ENCODE data around the gene NAT8L. TPM values are rescaled to one million over a fixed set of nuclear protein-coding genes. Genes with fewer than 3 reads are reported as not detected.

The NAT8L gene
- total RNA-seq, 3 donors from 2014 or later, result 2.5 to 13.6 (median 2.9) TPM

DNA sequence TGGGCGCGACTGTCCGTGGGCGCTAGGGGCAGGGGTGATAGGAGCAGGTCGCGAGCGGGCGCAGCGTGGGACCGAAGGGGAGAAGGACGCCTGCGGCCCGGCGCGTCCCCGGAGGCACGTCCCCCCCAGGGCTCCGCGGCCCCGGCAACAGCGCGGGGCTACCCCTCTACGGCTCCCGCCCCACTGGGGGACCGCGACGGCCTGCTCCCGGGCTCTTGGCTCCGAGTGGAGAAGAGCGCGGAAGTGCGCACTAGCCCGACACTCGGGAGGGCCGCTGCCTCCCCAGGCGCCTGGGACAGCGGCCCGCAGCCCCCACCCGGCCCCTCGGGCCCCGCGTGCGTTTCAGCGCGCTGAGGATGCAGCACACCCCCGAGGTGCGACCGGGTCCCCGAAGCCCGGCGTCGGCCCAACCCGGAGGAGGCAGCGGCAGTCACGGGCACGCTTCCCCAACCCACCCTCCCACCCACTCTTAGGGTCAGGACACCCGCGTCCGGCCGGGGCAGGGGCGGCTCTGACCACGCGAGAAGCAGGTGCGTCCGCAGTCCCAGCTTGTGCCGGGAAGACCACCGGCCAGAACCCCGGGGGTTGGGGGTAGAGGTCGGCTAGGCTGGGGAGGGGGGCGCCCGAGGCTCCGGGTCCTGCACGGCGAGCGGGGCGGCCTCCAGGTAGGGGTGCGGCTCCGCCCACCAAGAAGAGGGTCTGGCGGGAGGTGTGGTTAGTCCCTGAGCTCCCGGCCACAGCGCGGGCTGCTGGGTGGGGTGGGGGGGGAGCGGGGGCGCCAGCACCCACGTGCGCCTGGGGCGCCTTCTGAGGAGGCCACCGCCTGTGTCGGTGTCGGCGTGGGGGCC, 18.5 kb upstream of the NAT8L start:
- peaks cover 5 to 12% of the 10 kb centered on the region in 2 donors for H3K4me1 ChIP-seq
- H3K9me3 ChIP-seq, result no peaks in the 10 kb centered on the region
- H3K27ac ChIP-seq, result no peak overlapping the region
- intact Hi-C loops (cut with DNase I; ENCODE audit: low total_unique reads), result no loop called here
- no peaks in the 10 kb centered on the region for H3K36me3 ChIP-seq
- TF ChIP-seq POLR2A (IDR thresholded peaks at IDR 0.05) (no peak), POLR2AphosphoS5 (IDR thresholded peaks at IDR 0.05) (no peak)
- TF ChIP-seq, protein P1, sequence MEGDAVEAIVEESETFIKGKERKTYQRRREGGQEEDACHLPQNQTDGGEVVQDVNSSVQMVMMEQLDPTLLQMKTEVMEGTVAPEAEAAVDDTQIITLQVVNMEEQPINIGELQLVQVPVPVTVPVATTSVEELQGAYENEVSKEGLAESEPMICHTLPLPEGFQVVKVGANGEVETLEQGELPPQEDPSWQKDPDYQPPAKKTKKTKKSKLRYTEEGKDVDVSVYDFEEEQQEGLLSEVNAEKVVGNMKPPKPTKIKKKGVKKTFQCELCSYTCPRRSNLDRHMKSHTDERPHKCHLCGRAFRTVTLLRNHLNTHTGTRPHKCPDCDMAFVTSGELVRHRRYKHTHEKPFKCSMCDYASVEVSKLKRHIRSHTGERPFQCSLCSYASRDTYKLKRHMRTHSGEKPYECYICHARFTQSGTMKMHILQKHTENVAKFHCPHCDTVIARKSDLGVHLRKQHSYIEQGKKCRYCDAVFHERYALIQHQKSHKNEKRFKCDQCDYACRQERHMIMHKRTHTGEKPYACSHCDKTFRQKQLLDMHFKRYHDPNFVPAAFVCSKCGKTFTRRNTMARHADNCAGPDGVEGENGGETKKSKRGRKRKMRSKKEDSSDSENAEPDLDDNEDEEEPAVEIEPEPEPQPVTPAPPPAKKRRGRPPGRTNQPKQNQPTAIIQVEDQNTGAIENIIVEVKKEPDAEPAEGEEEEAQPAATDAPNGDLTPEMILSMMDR (IDR thresholded peaks at IDR 0.05), result no peak
- peak overlapping the region; percentile 62 to 79 (median 72) for H3K4me3 ChIP-seq
- peaks cover 0 to 16% of the 10 kb centered on the region in 2 donors for H3K27me3 ChIP-seq
- no peak for DNase-seq (ENCODE audit: low spot score in 2 of 2)

DNA sequence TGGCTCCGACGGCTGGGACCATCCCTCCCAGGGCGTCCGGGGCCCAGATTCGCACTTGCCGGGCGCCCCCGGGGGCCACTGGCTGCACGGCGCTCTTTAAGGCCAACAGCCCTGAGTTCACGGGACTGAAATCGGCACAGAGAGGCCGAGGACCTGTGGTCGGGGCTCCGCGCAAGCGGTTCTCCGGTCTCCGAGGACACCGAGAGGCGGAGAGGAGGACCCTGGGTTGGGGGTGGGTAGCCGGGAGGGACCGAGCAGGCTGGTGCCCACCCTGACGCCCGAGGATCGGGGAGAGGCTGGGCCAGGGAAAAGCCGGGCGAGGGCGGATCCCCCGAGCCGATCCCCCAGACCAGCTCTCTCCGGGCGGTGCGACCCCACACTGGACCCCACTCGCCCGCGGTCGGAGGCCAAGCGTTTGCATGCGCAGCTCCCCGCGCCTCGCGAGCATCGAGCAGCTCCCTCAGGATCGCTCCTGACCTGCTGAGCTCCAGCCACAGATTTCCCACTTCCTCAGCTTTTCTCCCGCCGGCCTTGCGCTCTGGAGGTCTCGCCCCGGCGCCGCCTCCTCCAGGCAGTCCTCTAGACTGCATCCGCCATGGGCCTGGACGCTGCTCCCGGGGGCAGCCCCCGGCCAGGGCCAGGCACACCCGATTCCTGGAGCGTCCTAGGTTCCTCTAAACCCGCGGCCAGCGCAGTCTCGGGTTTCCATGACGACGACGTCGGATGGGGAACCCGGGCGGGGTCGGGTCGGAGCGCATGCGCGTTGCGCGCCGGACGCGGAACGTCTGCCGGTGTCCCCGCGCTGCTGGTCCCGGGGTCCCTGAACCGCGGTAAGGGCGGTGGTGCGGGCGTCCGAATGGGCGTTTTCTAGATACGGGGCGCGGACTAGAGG, 17.6 kb upstream of the NAT8L start:
- DNase-seq (ENCODE audit: low spot score in 2 of 2), result no peak
- peak overlapping the region; percentile 62 to 79 (median 72) for H3K4me3 ChIP-seq
- peaks cover 0 to 17% of the 10 kb centered on the region in 2 donors for H3K27me3 ChIP-seq
- no peaks in the 10 kb centered on the region for H3K36me3 ChIP-seq
- H3K9me3 ChIP-seq, result no peaks in the 10 kb centered on the region
- intact Hi-C loops (cut with DNase I; ENCODE audit: low total_unique reads), result no loop called here
- peaks cover 5 to 12% of the 10 kb centered on the region in 2 donors for H3K4me1 ChIP-seq
- no peak for TF ChIP-seq POLR2A (IDR thresholded peaks at IDR 0.05)
- TF ChIP-seq, protein P1 (IDR thresholded peaks at IDR 0.05), result no peak
- TF ChIP-seq POLR2AphosphoS5 (IDR thresholded peaks at IDR 0.05), result no peak
- H3K27ac ChIP-seq, result no peak overlapping the region

DNA sequence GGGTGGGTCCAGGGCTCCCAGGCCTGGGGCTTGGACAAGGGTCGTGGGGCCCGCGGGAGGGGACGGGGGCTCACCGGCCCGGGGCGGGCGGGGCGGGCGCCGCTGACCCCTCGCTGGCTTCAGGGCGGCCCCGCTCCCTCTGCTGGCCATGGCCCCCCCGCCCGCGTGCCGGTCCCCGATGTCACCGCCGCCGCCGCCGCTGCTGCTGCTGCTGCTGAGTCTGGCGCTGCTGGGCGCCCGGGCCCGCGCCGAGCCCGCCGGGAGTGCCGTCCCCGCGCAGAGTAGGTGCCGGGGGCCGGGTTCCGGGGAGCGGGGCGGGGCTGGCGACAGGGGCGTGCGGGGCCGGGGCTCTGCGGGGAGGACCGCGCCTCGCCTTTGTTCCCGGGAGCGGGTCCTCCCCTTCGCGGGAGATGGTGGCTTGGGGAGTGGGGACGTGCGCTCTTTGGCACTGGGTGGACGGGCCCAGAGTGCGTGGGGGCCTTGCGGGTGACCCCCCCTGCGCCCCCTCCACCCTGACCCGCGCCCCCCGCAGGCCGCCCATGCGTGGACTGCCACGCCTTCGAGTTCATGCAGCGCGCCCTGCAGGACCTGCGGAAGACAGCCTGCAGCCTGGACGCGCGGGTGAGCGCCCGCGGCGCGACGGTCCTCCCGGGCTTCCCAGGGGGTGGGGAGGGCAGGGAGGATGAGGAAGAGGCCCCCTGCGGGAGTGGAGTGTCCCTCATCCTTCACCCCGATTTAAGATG, 16.8 kb upstream of the NAT8L start:
- Histone ChIP-seq H3K9me3 (no peaks in the 10 kb centered on the region), H3K36me3 (no peaks in the 10 kb centered on the region), H3K27me3 (peaks cover 0 to 26% of the 10 kb centered on the region in 2 donors), H3K4me1 (peaks cover 5 to 12% of the 10 kb centered on the region in 2 donors), H3K27ac (no peak overlapping the region), H3K4me3 (peak overlapping the region; percentile 62 to 79 (median 72))
- TF ChIP-seq POLR2A (IDR thresholded peaks at IDR 0.05), result no peak
- TF ChIP-seq, protein P1 (IDR thresholded peaks at IDR 0.05), result no peak
- TF ChIP-seq POLR2AphosphoS5 (IDR thresholded peaks at IDR 0.05), result no peak
- no peak for DNase-seq (ENCODE audit: low spot score in 2 of 2)
- intact Hi-C loops (cut with DNase I; ENCODE audit: low total_unique reads), result no loop called here

DNA sequence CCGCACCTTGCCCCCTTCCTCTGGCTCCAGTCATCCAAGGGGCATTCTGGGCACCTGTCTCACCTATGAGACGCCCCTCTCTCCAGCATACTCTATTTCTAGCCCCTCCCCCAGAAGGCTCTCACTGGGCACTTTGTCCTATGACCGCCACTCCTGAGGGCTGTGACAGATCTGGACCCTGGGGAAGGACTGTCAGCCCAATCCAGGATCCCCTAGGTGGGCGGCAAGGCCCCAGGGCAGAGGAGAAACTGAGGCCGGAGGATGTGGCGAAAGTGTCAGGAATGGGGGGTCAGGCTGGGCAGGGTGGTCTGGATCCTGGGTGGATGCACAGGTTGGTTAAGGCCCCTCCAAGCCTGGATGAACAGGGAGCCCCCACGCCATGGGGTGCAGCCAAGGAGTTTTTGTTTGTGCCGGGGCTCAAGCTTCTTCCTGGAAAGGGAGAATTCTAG, 16.2 kb upstream of the NAT8L start:
- Histone ChIP-seq H3K4me3 (peak overlapping the region in 1 of 3 donors; percentile 79), H3K9me3 (no peaks in the 10 kb centered on the region), H3K36me3 (no peaks in the 10 kb centered on the region), H3K27me3 (peaks cover 0 to 31% of the 10 kb centered on the region in 2 donors), H3K27ac (no peak overlapping the region), H3K4me1 (peaks cover 5 to 12% of the 10 kb centered on the region in 2 donors)
- intact Hi-C loops (cut with DNase I; ENCODE audit: low total_unique reads), result no loop called here
- TF ChIP-seq POLR2A (IDR thresholded peaks at IDR 0.05) (no peak), POLR2AphosphoS5 (IDR thresholded peaks at IDR 0.05) (no peak)
- TF ChIP-seq, protein P1 (IDR thresholded peaks at IDR 0.05), result no peak
- no peak for DNase-seq (ENCODE audit: low spot score in 2 of 2)

Data from breast epithelium (tissue), 4 donors.